HepG2 (cell line): Measurements from ENCODE around the gene ABTB2. TPM values are rescaled to one million over a fixed set of nuclear protein-coding genes. Genes with fewer than 3 reads are reported as not detected.
A peak's percentile ranks its signal among the peaks of the same experiment; 100 is the strongest.

Source experiments
- MLLT10 ChIP-seq: sonication (generic); formaldehyde crosslinking; IDR thresholded peaks from 2 replicates; pipeline ENCODE4 v1.4.0; 2020; ENCODE audit warnings: missing genetic modification reagents
- MTF2 ChIP-seq: sonication (generic); formaldehyde crosslinking; IDR thresholded peaks from 2 replicates; pipeline ENCODE4 v1.5.0; 2020; ENCODE audit warnings: missing genetic modification reagents, borderline replicate concordance
- RFX1 ChIP-seq: fragments of 450-650 bp; IDR thresholded peaks from 2 replicates; pipeline ENCODE4 v1.6.1; 2017
- SPEN ChIP-seq: sonication (generic); formaldehyde crosslinking; IDR thresholded peaks from 2 replicates; pipeline ENCODE4 v1.5.1; 2020; ENCODE audit warnings: low read depth, mild to moderate bottlenecking, missing genetic modification reagents
- TRIM24 ChIP-seq: sonication (generic); formaldehyde crosslinking; IDR thresholded peaks from 2 replicates; pipeline ENCODE4 v1.8.0; 2022; ENCODE audit warnings: mild to moderate bottlenecking, missing genetic modification reagents
- XBP1 ChIP-seq: sonication (generic); formaldehyde crosslinking; IDR thresholded peaks from 2 replicates; pipeline ENCODE4 v1.5.0; 2020; ENCODE audit warnings: missing genetic modification reagents
- ZFP82 ChIP-seq: sonication (generic); formaldehyde crosslinking; IDR thresholded peaks from 2 replicates; pipeline ENCODE4 v1.5.1; 2020; ENCODE audit warnings: mild to moderate bottlenecking, missing genetic modification reagents, borderline replicate concordance
- ZNF205 ChIP-seq: IDR thresholded peaks from 2 replicates; pipeline ENCODE4 v1.6.1; 2018; ENCODE audit warnings: missing biosample characterization, missing genetic modification reagents
- ZNF343 ChIP-seq: sonication (generic); formaldehyde crosslinking; IDR thresholded peaks from 2 replicates; pipeline ENCODE4 v1.4.0; 2020; ENCODE audit warnings: mild to moderate bottlenecking, missing genetic modification reagents
- ZNF567 ChIP-seq: sonication (generic); formaldehyde crosslinking; IDR thresholded peaks from 2 replicates; pipeline ENCODE4 v1.8.1; 2023; ENCODE audit warnings: mild to moderate bottlenecking, missing genetic modification reagents, borderline replicate concordance
- ZNF782 ChIP-seq: sonication (generic); formaldehyde crosslinking; IDR thresholded peaks from 2 replicates; pipeline ENCODE4 v1.4.0; 2020; ENCODE audit warnings: missing genetic modification reagents, mild to moderate bottlenecking, borderline replicate concordance
- polyA plus RNA-seq, 8 experiments: library from polyadenylated mRNA; depleted of rRNA in 3 of 8; stranded (reverse) in 7 of 8; unstranded in 1 of 8; fragments of >200 nt; fragmentation: Illumina TruSeq in 4 of 8; extraction: Trizol in 4 of 8; gene quantifications; 2 replicates each; pipeline versions ENCODE4 v1.2.1 to v1.2.3, GENCODE V29; 2011 to 2016; ENCODE audit warnings: low read depth in 4 of 8, missing spikeins in 1 of 8, mixed read lengths in 1 of 8; ENCODE audit not compliant: insufficient read depth in 1 of 8
- total RNA-seq, 5 experiments: library from RNA; depleted of rRNA; stranded (reverse); fragments of >200 nt; fragmentation: Illumina TruSeq; extraction: Trizol; gene quantifications; 2 replicates each; pipeline ENCODE4 v1.2.3, GENCODE V29; 2016; ENCODE audit warnings: low read depth in 1 of 5
- TF ChIP-seq, protein P1 (sequence below): sonication (generic); formaldehyde crosslinking; IDR thresholded peaks from 2 replicates; pipeline ENCODE4 v1.5.1; 2020; ENCODE audit warnings: missing genetic modification reagents, mild to moderate bottlenecking, borderline replicate concordance
- TF ChIP-seq, protein P2 (sequence below): sonication (generic); formaldehyde crosslinking; IDR thresholded peaks from 2 replicates; pipeline ENCODE4 v1.5.1; 2020; ENCODE audit warnings: mild to moderate bottlenecking, missing genetic modification reagents, moderate library complexity
- TF ChIP-seq, protein P3 (sequence below), 2 experiments: sonication (generic) in 1 of 2; formaldehyde crosslinking in 1 of 2; IDR thresholded peaks; 2 replicates each; pipeline versions ENCODE4 v1.5.1 to v1.6.1; 2011 to 2020; ENCODE audit warnings: borderline replicate concordance in 1 of 2, low read depth in 1 of 2, low read length in 1 of 2, mild to moderate bottlenecking in 1 of 2, missing genetic modification reagents in 1 of 2, moderate library complexity in 1 of 2
- TF ChIP-seq, protein P4 (sequence below): IDR thresholded peaks from 2 replicates; pipeline ENCODE4 v1.6.1; 2016; ENCODE audit warnings: low read depth, control low read depth
- TF ChIP-seq, protein P5 (sequence below): sonication (generic); formaldehyde crosslinking; IDR thresholded peaks from 2 replicates; pipeline ENCODE4 v1.5.0; 2020; ENCODE audit warnings: mild to moderate bottlenecking, low read depth, missing genetic modification reagents, borderline replicate concordance
- TF ChIP-seq, protein P6 (sequence below): sonication (generic); formaldehyde crosslinking; IDR thresholded peaks from 2 replicates; pipeline ENCODE4 v1.5.0; 2020; ENCODE audit warnings: missing genetic modification reagents, mild to moderate bottlenecking, borderline replicate concordance

The ABTB2 gene
- total and polyA plus RNA-seq, 2 of the 13 experiments (the other 11 are each of a cell fraction or from before 2014, with no cell fraction given) = 5.1 to 15.4 TPM

DNA sequence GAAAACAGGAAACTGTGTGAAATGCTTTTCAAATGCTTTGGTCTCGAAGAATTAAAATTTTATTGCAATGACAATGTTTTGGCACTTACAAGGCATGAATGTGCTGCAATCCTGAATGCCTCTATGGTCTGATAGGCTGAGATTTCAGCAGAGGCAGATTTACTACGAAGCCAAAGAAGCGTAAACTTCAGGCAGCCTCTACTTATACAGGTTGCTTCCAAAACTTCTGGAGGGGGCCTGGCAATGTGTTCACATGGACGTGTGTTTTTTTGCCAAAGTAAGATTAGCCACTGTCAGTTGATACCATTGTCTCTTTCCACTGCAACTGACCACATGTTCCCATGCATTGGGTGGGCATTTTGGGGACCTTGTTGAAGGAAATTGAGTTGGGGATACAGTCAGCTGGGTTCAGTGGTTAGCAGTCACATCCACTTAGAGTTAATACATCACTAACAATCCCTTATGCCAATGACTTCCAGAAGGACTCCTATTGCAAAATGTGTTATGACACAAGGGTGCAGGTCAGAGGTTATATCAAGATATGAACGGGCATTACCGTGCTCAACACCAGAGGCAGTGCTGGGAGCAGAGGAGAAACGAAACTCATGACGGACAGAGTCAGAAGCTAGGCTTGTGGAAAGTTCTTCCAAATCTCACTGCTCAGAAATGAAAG, 48.8 kb downstream of the ABTB2 start (continued):
- TF ChIP-seq, protein P1, sequence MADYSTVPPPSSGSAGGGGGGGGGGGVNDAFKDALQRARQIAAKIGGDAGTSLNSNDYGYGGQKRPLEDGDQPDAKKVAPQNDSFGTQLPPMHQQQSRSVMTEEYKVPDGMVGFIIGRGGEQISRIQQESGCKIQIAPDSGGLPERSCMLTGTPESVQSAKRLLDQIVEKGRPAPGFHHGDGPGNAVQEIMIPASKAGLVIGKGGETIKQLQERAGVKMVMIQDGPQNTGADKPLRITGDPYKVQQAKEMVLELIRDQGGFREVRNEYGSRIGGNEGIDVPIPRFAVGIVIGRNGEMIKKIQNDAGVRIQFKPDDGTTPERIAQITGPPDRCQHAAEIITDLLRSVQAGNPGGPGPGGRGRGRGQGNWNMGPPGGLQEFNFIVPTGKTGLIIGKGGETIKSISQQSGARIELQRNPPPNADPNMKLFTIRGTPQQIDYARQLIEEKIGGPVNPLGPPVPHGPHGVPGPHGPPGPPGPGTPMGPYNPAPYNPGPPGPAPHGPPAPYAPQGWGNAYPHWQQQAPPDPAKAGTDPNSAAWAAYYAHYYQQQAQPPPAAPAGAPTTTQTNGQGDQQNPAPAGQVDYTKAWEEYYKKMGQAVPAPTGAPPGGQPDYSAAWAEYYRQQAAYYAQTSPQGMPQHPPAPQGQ = no peak
- TF ChIP-seq, protein P2, sequence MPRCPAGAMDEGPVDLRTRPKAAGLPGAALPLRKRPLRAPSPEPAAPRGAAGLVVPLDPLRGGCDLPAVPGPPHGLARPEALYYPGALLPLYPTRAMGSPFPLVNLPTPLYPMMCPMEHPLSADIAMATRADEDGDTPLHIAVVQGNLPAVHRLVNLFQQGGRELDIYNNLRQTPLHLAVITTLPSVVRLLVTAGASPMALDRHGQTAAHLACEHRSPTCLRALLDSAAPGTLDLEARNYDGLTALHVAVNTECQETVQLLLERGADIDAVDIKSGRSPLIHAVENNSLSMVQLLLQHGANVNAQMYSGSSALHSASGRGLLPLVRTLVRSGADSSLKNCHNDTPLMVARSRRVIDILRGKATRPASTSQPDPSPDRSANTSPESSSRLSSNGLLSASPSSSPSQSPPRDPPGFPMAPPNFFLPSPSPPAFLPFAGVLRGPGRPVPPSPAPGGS (CRISPR knock-in tag) = 0 out of 2 replicates have a peak, but pooled peaks have one; percentile 57
- TF ChIP-seq, protein P3, sequence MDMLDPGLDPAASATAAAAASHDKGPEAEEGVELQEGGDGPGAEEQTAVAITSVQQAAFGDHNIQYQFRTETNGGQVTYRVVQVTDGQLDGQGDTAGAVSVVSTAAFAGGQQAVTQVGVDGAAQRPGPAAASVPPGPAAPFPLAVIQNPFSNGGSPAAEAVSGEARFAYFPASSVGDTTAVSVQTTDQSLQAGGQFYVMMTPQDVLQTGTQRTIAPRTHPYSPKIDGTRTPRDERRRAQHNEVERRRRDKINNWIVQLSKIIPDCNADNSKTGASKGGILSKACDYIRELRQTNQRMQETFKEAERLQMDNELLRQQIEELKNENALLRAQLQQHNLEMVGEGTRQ (IDR thresholded peaks at IDR 0.05; ENCODE audit: low read depth, low read length) = no peak
- TF ChIP-seq, protein P3 (CRISPR knock-in tag; IDR thresholded peaks at IDR 0.05; ENCODE audit: borderline replicate concordance) = no peak
- TF ChIP-seq ZNF205 (peak; percentile 24; the same call in 1 of the 2 replicates), XBP1 (CRISPR knock-in tag) (no peak), ZFP82 (no peak), ZNF782 (CRISPR knock-in tag) (no peak), MTF2 (CRISPR knock-in tag) (no peak), MLLT10 (no peak), ZNF343 (CRISPR knock-in tag) (no peak), SPEN (CRISPR knock-in tag) (no peak), RFX1 (no peak), TRIM24 (CRISPR knock-in tag) (peak; percentile 30; the same call in 1 of the 2 replicates), ZNF567 (no peak)
- TF ChIP-seq, protein P4, sequence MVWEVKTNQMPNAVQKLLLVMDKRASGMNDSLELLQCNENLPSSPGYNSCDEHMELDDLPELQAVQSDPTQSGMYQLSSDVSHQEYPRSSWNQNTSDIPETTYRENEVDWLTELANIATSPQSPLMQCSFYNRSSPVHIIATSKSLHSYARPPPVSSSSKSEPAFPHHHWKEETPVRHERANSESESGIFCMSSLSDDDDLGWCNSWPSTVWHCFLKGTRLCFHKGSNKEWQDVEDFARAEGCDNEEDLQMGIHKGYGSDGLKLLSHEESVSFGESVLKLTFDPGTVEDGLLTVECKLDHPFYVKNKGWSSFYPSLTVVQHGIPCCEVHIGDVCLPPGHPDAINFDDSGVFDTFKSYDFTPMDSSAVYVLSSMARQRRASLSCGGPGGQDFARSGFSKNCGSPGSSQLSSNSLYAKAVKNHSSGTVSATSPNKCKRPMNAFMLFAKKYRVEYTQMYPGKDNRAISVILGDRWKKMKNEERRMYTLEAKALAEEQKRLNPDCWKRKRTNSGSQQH (CRISPR knock-in tag) = no peak
- TF ChIP-seq, protein P5, sequence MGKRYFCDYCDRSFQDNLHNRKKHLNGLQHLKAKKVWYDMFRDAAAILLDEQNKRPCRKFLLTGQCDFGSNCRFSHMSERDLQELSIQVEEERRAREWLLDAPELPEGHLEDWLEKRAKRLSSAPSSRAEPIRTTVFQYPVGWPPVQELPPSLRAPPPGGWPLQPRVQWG (CRISPR knock-in tag) = no peak
- TF ChIP-seq, protein P6, sequence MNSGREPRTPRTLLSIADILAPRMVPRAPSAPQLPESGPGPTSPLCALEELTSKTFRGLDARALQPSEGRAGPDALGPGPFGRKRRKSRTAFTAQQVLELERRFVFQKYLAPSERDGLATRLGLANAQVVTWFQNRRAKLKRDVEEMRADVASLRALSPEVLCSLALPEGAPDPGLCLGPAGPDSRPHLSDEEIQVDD (CRISPR knock-in tag) = no peak
